ENCODE measurements around the gene RGS11. TPM values are rescaled to one million over a fixed set of nuclear protein-coding genes. Genes with fewer than 3 reads are reported as not detected.

The RGS11 gene
- total and polyA plus RNA-seq, 9 of the 15 experiments (the other 6 are each of a cell fraction or from before 2014, with no cell fraction given): not detected

- TF ChIP-seq E2F5 (CRISPR knock-in tag; IDR thresholded peaks at IDR 0.05) (no peak), ARID4B (CRISPR knock-in tag; IDR thresholded peaks at IDR 0.05) (peak; percentile 86), TEAD1 (CRISPR knock-in tag; IDR thresholded peaks at IDR 0.05) (peak; percentile 70 to 91; a peak in 3 of 4 replicates), PHF20 (IDR thresholded peaks at IDR 0.05; ENCODE audit: partially characterized antibody) (peak; percentile 90), CTCFL (IDR thresholded peaks at IDR 0.05; ENCODE audit: borderline replicate concordance, insufficient read depth, low read depth, low read length, poor library complexity, severe bottlenecking) (no peak), ZNF143 (CRISPR knock-in tag; IDR thresholded peaks at IDR 0.05) (peak; percentile 99), HDAC8 (tag; IDR thresholded peaks at IDR 0.05) (no peak; the same call in 1 of the 2 replicates), MITF (IDR thresholded peaks at IDR 0.05) (peak; percentile 46; the same call in 1 of the 2 replicates), KDM4B (IDR thresholded peaks at IDR 0.05; ENCODE audit: borderline replicate concordance in 2 of 2, low read depth in 1 of 2) (peak in 1 of 2 experiments; percentile 82; a peak in 2 of 4 replicates), C11orf30 (IDR thresholded peaks at IDR 0.05; ENCODE audit: low read depth) (peak; percentile 71), TCF7 (IDR thresholded peaks at IDR 0.05; ENCODE audit: borderline replicate concordance) (no peak; the same call in 1 of the 2 replicates), ZNF274 (IDR thresholded peaks at IDR 0.05; ENCODE audit: borderline replicate concordance, low read depth, low read length) (peak; percentile 14; the same call in 1 of the 2 replicates), NUFIP1 (IDR thresholded peaks at IDR 0.05; ENCODE audit: partially characterized antibody) (no peak), PHB2 (IDR thresholded peaks at IDR 0.05; ENCODE audit: low read depth) (no peak), NEUROD1 (IDR thresholded peaks at IDR 0.05; ENCODE audit: borderline replicate concordance, low read depth, low read length, partially characterized antibody) (peak; percentile 46)
Measured at GRCh38 chr16:228852-229730, 46.7 kb downstream of the RGS11 start, which contains the start of gene LUC7L (continued).
